NCI-H82 (cell line): ENCODE measurements around the gene HECTD1.
"Not testable (repeated sequence)": the region's sequence is repeated elsewhere in the genome, so short reads cannot be mapped to it uniquely, and the experiment has no call there.

Source experiments
- DNase-seq: peaks from one replicate; lab custom pipeline; 2025; lab: John Stamatoyannopoulos, UW

HECTD1 gene

DNA sequence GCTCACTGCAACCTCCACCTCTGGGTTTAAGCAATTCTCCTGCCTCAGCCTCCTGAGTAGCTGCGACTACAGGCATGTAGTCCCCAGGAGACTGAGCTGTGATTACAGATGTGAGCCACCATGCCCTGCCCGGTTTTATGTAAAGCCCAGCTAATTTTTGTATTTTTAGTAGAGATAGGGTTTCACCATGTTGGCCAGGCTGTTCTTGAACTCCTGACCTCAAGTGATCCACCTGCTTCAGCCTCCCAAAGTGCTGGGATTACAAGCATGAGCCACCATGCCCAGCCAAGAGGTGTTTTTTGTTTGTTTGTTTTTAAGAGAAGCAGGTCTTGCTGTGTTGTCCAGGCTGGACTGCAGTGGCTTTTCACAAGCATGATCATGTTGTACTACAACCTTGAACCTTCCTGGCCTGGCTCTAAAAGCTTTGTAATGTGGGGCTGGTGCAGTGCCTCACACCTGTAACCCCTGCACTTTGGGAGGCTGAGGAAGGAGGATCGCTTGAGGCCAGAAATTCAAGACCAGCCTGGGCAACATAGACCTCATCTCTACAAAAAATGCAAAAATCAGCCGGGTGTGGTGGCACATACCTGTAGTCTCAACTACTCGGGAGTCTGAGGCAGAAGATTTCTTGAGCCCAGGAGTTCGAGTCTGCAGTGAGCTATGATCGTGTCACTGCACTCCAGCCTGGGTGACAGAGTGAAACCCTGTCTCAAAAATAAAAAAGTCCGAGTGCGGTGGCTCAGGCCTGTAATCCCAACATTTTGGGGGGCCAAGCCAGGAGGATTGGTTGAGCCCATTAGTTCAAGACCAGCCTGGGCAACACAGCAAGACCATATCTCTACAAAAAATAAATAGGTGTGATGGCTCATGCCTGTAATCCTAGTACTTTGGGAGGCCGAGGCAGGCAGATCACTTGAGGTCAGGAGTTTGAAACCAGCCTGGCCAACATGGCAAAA, 113.4 kb downstream of the HECTD1 start:
- not testable (repeated sequence) for DNase-seq

DNA sequence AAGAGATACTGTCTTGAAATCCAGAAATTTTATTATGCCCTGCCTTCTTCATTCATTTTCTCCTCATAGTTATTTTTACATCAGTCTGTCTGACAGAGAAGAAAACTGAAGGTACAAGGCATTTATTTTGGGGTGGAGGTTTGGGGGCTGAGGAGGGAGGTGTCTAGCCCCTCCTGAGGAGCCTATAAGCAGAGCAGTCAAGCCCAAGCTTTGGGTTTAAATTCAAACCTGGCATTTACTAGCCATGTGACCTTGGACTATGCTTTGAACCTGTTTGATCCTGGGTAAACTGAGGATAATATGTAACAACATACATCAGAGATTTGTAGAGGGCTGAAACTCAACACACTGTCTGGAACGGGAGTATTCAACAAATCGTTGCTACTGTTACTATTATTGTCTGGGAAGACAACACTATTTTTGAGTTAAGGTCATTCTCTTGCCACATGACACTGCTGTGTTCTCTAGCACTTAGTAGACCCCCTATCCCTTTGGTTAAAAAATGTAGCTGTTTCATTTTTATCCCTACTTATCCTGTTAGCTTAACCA, 115.4 kb downstream of the HECTD1 start:
- no peak for DNase-seq

DNA sequence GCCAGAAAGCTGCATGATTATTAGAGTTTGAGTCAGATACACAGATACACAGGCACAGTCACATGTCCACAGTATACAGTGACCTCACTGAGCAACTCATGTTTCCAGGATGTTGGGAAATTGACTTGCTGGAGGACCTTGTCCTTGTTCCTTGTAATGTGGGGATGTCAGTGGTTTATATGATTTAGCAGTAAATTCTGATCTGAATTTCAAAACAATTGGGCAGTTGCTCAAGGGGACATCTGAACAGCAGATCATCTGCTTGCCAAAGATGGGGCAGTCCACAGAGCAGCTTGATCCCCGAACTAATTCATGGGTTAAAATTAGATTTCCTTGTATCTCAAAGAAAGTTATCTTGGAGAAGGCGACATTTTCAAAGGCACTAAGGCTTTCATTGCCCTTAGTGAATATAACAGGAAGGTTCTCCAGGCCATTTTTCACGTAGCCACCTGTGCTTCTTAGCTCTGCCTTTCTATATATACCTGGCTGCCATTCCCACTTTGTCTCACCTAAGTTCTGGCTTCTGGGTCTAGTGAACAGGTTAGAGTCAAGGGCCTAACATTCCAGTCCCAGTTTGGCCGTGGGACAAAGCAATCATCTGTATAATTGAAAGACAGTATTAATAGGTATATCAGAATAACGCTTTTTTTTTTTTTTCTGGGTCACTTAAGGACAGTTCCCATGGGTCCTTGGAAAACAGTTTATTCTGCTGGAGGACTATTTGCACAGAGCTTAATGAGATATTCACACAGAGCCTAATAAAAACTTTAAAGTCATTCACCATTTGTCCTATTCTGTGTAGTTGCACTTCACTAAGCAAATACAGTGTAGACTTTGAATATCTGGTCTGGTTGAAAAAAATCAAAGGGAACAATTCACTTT, 116.5 kb downstream of the HECTD1 start:
- DNase-seq = no peak

DNA sequence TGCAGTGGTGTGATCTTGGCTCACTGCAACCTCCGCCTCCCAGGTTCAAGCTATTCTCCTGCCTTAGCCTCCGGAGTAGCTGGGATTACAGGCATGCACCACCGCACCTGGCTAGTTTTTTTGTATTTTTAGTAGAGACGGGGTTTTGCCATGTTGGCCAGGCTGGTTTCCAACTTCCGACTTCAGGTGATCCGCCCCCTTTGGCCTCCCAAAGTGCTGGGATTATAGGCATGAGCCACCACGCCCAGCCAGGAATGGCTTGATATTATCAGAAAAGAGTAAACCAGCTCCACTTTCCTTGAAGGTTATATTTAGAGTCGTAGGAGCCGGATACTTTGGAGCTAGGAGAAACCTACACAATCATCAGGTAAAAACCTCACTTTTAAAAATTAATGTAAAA, 121.1 kb downstream of the HECTD1 start:
- not testable (repeated sequence) for DNase-seq

DNA sequence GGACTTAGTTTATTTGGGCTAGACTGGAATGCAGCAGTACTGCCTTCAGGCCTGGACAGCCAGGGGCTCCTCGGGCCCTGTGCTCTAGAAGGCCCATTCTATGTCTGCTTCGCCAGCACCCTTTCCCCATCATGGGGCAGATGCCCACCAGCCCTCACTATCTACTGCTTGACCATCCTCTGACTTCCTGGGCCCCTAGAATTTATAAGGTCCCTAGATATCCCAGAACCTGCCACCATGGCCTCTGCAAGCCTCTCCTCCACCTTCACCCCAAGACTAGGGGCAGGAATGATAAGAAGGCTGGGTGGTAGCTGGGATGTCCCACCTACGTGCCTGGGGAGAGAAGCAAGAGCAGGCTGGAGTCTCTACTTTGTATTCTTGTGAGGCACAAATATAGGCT, 122.6 kb downstream of the HECTD1 start:
- no peak for DNase-seq

DNA sequence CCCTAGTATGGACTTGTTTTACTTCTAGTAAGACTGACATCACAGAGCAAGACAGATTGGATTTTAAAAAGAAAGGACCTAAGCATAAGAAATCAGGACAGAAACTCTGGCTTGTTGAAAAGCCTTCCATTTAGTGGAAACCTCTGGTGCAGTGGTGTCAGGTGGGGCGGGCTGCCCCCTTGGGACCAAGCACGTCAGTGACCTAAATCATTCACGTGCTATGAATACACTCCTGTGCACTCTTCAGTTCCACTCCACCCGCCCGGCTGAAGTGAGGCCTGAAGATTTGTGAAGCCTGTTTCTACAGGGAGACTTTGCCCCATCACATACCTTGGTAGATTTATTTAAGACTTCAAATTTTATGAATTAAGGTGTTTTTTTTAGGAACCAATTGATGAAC, 123.2 kb downstream of the HECTD1 start:
- DNase-seq = peak; percentile 26

DNA sequence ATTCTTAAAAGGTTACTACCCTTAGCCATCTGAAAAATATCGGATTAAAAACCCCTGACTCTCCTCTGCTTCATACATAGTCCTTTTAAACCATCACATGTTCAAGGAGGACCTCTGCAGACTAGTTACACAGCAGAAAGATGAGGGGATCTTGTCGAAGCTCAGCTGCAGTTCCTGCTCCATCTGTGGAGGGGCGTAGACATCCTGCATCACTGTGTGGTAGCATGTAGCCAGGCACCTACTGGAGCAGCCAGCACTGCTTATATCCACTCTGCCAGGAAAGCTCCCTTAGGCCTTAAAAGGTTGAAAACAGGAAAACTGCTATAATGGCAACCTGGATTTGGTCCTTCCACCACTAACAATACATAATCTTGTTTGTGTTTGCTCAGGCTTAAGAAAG, 123.8 kb downstream of the HECTD1 start:
- peak; percentile 66 for DNase-seq

DNA sequence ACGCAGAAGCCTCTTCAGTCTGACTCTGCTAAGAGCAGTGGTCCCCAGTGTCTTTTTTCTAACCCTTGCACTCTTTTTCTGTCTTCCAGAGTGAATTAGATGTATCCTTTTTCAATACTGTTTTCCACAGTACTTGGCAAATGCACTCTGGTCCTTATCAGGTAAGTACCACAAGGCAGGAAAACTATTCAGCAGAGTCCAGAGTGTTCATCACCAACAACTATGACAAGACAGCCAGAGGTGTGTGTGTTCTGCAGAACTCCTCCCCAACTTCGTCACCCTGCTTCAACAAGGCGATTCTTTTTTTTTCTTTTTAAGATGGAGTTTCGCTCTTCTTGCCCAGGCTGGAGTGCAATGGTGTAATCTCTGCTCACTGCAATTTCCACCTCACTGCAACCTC, 127.1 kb downstream of the HECTD1 start:
- no peak for DNase-seq

DNA sequence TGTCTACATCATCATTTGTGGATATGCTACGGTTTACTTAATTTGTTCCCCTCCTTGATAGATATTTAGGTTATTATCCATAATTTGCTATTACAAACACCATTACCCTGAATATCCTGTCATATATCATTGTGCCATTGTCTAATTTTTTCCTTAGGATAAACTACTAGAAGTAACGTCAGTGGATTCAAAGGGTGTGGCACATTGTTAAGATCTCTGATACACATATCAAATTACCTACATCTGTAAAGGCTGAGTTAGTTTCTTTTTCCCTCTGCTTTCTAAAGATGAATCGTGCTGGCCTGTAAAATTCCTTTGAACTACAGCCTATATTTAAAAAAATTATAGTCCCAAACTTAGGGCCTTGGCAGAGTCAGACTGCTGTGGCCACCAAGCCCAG, 127.5 kb downstream of the HECTD1 start:
- DNase-seq = no peak

DNA sequence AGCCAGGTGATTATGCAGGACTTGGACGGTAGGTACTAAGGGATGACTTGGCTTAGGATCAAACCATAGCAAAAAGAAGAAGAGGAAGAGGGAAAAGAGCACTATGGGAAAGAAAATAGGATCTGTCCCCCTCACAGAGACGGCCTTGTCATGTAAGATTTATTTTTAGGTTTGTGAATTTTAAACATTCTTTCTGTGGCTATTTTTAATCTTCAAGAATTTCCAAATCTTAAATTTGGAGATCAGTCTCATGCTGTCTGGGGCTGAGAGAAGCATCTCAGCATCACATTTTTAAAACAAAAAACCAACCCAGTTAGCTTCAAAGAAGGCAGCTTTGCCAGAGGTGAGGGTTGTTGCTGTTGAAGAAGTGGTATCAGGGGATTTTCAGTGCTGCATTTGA, 128.8 kb downstream of the HECTD1 start:
- no peak for DNase-seq

DNA sequence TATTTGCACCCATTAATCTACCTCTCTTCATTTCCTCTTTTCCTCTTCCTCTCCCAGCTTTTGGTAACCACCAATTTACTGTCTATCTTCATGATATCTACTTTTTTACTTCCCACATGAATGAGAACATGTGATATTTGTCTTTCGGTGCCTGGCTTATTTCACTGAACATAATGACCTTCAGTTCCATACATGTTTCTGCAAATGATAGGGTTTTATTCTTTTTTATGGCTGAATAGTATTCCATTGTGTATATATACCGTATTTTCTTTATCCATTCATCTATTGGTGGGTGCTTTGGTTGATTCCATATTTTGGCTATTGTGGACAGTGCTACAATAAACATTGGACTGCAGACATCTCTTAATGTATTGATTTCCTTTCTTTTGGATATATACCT, 132.4 kb downstream of the HECTD1 start:
- DNase-seq = no peak

DNA sequence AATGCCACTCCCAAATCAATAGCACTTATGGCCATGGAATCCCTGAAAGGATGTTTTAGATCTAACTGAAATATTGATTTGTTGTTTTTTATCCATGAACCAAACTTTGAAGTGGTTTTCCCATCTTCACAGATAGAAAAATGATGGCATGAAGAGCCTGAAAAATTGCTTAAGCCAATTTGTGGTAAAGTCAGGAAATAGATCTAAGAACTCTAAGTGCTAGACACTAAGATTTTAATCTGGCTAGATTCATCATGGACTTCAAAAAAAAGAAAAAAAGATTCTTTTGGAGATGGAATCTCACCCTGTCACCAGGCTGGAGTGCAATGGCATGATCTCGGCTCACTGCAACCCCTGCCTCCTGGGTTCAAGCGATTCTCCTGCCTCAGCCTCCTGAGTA, 136.4 kb downstream of the HECTD1 start:
- no peak for DNase-seq

DNA sequence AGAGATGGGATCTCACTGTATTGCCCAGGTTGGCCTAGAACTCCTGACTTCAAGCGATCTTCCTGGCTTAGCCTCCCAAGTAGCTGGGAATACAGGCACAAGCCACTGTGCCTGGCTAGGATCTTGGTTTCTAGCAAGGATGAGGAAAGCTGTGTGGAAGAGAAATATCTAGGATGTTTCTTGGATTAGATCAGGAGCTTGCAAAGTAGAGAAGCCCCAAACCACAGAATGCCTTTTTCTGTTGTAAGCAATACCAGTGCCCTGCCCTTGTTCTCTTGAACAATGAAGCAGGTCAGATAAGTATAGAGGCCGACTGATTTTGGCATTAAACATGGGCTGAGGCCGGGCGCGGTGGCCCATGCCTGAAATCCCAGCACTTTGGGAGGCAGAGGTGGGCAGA, 137.2 kb downstream of the HECTD1 start:
- no peak for DNase-seq

DNA sequence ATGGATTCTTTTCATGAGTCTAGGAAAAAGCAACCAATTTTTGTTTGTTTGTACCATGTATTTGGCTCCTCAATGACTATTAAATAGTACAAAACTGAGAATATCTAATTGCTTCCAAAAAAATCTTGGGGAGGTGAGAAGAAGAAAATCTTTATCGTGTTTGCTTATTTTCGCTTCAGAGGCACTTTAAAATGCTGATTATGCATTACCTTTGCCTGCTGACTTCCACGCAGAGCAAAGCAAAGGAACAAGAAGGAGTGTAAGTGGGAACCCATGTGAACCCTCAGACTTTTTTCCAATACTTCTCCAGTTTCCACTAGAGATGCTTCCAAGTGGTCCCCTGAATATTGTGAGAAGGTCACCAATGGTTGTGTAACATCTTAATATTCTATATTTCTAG, 138.2 kb downstream of the HECTD1 start:
- no peak for DNase-seq

DNA sequence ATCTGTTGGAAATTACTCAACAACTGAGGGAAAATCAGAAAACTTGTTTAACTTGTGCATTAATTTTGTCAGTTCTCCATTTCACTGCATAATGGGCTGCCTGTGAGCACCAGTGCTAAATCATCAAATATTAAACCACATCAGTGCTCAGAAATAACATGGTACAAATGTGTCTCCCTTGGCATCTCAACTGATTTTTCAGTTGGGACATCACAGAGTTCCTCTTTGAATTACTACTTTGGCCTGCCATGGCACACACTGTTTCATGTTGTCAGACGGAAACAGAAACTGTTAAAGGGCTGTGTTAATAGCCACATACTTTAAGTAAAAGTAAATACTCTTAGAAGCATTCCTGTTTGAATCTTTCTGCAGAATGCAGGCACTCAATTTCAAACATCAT, 139.4 kb downstream of the HECTD1 start:
- no peak for DNase-seq

DNA sequence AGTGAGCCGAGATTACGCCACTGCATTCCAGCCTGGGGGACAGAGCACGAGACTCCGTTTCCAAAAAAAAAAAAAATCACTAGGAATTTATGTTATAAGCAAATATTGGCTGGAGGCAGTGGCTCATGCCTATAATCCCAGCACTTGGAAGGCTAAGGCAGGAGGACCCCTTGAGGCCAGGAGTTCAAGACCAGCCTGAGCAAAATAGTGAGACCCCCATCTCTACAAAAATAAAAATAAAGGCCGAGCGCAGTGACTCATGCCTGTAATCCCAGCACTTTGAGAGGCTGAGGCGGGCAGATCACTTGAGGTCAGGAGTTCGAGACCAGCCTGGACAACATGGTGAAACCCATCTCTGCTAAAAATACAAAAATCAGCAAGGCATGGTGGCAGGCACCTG, 144.7 kb downstream of the HECTD1 start:
- not testable (repeated sequence) for DNase-seq

DNA sequence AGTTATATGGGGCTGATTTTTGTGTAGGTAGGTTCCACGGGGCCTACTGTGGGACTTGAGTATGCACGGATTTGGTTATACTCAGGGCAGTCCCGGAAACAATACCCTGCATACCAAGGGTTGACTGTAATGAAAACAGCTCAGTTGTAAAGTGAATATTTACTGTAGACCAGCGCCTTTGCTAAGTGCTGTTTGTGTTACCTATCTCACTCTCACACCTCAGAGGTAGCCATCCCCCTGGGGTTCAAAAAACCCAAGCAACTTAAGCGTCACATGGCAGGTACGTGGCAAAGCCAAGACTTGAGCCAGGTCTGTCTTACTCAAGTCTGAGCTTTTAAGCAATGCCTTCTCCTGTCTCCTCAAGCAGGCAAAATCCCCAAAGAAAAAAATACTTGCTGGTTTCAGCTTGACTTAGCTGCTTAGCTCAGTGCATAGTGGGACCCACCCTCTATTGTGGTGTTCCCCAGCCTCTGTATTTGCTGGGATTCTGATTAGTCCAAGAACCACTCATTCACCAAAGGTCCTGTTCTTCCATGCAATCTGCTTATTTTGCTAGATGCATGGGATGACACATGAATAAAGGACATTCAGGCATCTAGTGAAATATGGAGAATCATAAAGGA, 147.2 kb downstream of the HECTD1 start:
- no peak for DNase-seq

DNA sequence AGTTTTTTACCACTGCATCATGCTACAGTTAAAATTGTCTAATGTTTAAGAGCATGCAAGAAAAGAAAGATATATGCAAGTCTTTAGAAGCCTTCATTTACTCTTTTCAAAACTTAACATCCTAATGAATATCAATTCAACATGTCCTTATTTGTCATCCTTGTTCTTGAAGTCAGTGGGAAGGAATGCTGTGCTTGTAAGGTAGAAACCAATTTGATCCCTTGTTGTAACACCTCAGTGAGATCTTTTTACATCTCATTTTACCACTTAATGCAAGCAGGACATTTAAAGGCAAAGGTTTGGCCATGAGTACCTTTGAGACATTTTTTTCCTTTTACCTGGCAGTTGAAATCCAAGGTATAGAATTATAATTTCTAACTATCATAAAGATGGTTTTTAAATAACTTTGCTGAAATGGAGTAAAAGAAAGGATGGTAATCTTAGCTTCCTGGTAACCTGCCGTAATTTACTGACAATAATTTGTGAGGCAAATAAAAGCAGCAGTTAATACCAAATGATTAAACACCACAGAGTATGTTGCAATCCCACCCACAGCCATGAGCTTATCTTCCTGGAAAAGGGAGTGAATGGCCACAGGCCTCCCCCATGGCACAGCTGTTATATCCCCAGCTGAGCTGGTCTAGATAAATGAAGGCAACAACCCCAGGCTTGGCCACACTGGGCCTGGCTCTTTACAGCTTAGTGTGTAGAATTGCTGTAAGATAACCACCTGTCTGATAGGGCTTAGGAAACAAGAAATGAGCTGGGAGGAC, 148.3 kb downstream of the HECTD1 start:
- DNase-seq = peak; percentile 93

DNA sequence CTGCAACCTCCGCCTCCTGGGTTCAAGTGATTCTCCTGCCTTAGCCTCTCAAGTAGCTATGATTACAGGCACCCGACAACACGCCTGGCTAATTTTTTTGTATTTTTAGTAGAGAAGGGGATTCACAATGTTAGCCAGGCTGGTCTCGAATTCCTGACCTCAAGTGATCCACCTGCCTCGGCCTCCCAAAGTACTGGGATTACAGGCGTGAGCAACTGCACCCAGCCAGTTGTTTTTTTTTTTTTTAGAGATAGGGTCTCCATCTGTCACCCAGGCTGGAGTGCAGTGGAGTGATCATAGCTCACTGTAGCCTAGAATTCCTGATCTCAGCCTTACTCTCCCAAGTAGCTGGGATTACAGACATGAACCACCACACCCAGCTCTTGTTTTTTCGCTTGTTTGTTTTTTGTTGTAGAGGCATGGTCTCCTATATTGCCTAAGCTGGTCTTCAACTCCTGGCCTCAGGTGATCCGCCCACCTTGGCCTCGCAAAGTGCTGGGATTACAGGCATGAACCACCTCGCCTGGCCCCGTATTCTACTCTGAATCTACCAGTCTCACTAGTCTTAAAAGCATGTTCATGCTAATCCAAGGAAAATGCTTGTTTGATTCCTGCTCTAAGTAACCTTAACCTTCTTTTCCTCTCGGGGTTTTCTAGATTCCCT, 149.8 kb downstream of the HECTD1 start:
- DNase-seq = peak; percentile 74

DNA sequence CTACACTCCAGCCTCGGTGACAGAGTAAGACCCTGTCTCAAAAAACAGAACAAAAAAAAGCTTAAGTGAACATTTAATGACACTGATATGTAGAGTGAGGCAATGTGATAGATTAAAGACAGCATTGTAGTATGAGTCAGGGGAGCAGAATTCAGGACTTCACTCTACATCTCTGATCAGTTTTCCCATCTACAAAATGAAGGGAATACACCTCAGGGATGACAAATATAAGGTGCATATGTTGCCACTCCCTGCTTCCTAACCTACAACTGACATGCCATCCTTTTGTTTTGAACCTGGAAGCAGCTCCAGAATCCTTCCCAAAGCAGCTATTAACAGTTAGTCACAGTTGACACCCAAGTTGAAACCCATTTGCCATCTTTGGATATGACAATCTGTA, 150.6 kb downstream of the HECTD1 start:
- DNase-seq = no peak
